Heart left ventricle (tissue), 13 donors: Measurements from ENCODE around the gene RAET1E.

ENCODE experiments used
- CTCF ChIP-seq, 12 donors: fragments of 200-600 bp; sonication (generic) in 4 of 12; IDR thresholded peaks; one replicate each; pipeline versions ENCODE4 v1.5.0 to v1.8.0; 2018 to 2022; ENCODE audit warnings: antibody characterized with exemption in 12 of 12, mild to moderate bottlenecking in 5 of 12
- POLR2A ChIP-seq, 2 donors: fragments of 450-650 bp; IDR thresholded peaks; one replicate each; pipeline ENCODE4 v1.6.1; 2017; ENCODE audit warnings: antibody characterized with exemption in 2 of 2, mild to moderate bottlenecking in 2 of 2, moderate library complexity in 2 of 2
- donor health status: ischemic (EF 13 %, LVEDD 7.1; RV severe dilation, severe dysfunction).
- donor health status: DM: no; HTN: yes; CAD: no.
- donor health status: DM: no; HTN: no; CAD: no.
- donor health status: ischemic (EF 25% LVEDD 6.9; RV normal size, moderate dysfunction).
- donor health status: ischemic (EF 25% LVEDD 5.7; RV mildly dilated, moderate dysfunction).
- donor health status: ischemic (EF 35%, LVEDD 5.7; RV mildly dilated, moderate dysfunction).
- donor health status: nonischemic (EF 11% LVEDD 7.7; RV severe dilation, severe dysfunction).
- donor health status: DM: yes; HTN: yes; CAD: no.
- donor health status: PGD.
- donor health status: ischemic (EF 29% LVEDD 5.4; RV normal size, mild dysfunction).
- donor health status: nonischemic (EF 23%, LVEDD 6.1; RV moderate dilation, normal function).

GRCh38 chr6:149922642-149923326 lies 24.9 kb upstream of the RAET1E start, which contains the start of gene RAET1G:
- no peak for TF ChIP-seq CTCF (IDR thresholded peaks at IDR 0.05)
- TF ChIP-seq POLR2A (IDR thresholded peaks at IDR 0.05): no peak
